G401 (cell line): Measurements from ENCODE around the gene TNNC1. TPM values are rescaled to one million over a fixed set of nuclear protein-coding genes. Genes with fewer than 3 reads are reported as not detected.

Experiments used
- DNase-seq: peaks from one replicate; pipeline ENCODE4 v3.0.0-alpha.2; 2015; ENCODE audit warnings: low spot score
- in situ Hi-C: cut with HindIII; loops from 2 replicates; pipeline ENCODE4 v1.10.0; 2016; ENCODE audit warnings: low sequenced_read_pairs, mixed read lengths
- total RNA-seq: library from RNA; depleted of rRNA; stranded (reverse); fragments of >200 nt; shearing (Covaris generic); gene quantifications from 2 replicates; pipeline ENCODE4 v1.2.3, GENCODE V29; 2014

TNNC1 gene
- total RNA-seq, 1 experiment from 2014 or later = 86.7 TPM

DNA sequence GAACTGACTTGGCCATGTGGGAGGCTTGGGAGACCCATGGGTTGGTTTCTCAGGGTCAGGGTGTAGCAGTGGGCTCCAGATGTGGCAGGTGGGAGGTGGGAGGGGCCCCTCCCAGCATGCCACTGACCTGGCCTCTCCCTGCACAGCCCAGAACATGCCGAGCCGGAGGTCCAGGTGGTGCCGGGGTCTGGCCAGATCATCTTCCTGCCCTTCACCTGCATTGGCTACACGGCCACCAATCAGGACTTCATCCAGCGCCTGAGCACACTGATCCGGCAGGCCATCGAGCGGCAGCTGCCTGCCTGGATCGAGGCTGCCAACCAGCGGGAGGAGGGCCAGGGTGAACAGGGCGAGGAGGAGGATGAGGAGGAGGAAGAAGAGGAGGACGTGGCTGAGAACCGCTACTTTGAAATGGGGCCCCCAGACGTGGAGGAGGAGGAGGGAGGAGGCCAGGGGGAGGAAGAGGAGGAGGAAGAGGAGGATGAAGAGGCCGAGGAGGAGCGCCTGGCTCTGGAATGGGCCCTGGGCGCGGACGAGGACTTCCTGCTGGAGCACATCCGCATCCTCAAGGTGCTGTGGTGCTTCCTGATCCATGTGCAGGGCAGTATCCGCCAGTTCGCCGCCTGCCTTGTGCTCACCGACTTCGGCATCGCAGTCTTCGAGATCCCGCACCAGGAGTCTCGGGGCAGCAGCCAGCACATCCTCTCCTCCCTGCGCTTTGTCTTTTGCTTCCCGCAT lies 33.4 kb upstream of the TNNC1 start:
- in situ Hi-C loops = loop anchor here (10.0 kb wide), 1 partner anchor 158 kb away; no protein-coding TSS in a partner anchor
- DNase-seq = no peak

DNA sequence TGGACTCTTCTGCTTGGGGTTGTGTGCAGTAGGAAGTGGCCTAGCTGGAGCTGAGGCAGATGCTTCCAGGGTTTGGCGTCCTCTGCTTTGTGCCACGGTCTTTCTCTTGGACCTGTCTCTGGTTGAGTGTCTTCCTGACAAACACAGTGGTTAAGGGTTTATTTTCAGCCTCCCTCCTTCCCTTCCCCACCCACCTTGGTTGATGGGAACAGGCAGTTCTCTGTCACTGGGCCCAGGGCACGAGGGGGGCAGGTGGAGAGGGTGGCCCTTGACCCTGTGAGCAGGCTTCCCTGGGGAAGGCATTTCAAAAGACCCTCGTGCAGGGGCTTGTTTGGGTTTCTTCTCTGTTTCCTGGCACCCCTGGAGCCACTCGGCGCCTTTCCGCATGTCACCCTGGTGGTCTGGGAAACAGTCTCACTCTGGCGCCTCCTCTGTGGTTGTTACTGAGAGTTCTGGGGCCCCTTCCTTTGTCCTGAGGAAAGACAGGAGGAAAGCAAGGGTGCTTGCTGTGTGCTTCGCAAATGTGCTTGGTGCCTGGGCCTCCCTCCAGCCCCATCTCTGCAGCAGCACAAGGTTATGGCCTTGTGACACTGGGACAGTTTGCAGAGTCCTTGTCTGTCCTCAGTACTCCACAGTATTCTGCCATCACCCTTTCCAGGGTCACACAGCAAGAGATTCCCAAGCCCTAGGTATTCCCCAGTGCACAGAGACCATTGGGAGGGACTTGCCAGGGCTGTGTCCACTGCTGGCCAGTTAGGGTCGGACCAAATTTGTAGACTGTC lies 31.0 kb upstream of the TNNC1 start:
- in situ Hi-C loops = loop anchor here (10.0 kb wide), 1 partner anchor 160 kb away; no protein-coding TSS in a partner anchor
- no peak for DNase-seq

DNA sequence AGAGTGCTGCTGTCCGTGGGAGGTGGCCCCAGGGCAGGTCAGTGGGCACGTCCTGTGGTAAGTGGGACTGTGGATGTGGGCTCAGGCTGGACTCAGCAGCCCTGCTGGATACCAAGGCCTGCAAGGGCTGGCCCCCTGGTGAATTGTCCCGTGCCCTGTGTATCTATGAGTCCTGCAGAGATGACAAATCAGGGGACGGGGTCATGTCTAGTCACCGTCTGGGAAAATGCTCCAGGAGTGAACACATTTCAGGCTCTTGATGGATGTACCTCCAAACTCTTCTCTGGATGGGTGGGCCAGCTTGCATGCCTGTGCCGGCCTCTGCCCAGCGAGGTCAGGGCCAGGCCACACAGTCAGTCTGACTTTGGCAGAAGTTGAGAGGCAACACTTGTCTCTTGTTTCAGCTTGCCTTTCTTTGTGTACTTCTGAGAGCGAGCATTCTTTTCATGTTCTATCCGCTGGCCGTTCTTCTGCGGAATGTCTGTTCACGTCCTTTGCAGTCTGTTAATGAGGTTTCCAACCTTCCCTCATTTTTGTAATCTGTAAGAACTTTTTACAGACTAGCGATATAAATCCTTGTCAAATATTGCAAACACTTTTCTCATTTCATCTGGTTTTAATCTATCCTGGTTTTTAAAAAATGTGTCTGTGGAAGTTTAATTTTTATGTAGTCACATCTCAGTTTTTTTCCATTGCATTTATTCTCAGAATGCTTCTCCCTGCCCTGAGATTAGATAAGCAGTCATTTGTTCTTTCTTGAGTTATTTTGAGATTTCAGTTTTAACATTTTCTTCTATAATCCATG lies 29.9 kb upstream of the TNNC1 start:
- DNase-seq = no peak
- in situ Hi-C loops = loop anchor here (10.0 kb wide), 1 partner anchor 161 kb away; no protein-coding TSS in a partner anchor

DNA sequence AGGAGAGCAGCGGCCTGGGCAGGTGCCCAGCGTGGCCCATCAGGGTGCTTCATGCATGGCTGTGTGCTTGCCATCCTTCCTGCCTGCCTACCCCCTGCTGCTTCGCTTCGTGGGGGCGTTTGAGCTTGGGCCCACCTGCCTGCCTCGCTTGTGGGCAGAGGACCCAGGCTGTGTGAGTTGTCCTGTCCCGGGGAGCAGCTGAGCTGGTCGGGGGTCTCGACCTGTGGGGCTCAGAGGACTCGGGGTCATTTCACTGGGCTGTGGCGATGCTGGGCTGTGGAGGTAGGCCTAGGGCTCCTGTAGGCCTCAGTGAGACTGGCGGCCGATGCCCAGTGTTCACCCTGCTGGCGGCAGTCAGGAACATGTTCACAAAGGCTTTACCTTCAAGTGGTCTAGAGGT lies 29.2 kb upstream of the TNNC1 start:
- in situ Hi-C loops = loop anchor here (10.0 kb wide), 1 partner anchor 162 kb away; no protein-coding TSS in a partner anchor
- DNase-seq = no peak

DNA sequence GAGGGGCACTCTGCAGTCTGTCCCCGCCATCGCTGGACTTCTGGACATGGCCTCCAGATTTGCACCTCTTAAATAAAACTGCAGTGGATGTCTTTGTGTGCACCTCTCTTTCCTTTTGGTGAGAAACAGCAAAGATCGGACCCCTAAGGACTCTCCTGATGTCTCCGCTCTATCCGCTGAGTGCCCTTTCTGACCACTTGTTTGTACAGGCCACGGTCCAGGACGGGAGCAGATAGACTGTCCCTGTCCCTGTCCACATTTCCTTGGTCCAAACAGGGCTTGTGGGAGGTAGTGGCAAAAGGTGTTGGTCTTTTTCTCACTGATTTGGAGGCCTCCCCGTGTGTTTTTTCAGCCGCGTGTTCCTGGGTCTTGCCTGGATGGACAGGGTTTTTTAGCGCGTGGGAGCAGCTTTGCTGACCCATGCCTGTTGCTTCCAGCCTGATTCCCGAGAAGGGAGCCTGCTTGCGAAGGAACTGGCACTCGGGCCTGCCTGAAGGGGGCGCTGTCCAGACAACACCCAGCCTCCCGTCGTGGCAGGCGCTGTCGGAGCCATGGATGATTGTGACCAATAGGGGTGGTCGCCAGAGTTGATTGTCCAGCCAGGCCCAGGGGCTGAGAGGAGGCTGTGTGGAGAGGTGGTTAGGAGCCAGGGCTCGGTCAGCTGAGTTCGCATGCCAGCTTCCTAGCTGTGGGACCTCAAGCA lies 28.1 kb upstream of the TNNC1 start:
- DNase-seq = no peak

DNA sequence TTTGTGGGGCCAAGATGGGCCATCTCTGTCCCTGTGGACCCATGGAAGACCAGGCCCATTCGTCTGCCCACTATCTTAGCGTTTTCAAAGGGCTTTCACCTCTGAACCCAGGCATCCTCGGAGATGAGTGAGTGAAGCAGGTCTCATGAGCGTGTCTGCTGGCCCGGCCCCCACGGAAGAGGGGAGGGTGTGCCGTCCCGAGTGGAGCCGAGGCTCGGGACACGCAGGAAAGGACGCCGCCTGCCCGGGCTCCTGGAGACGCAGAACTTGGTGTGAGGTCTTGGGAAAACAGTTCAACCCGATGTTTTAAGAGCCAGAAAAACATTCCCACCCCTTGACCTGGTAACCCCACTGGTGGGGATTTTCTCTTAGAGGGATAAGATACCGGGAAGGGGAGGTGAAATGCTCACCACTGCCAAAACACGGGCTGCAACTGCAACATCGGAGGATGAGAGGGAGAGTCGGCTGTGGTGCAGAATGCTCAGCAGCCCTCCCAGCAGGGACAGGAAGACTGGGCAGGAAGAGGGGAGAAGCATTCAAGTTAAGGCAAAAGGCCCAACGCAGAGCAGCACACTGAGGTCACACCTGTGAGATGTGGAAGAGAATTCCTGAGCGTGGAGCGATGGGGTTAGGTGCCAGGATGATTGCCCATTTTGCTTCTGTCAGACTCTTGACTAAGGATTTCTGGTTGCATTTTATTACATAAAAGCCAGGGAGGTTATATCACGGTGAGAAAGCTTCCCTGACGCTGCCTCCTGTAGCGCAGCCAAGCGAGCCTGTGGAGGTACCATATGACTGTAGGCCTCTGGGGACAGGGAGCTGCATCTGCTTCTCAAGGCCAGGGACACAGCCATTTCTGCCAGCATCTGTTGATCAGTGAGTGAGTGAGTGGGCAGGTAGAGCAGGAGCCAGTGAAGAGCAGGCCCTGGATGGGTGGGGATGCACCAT lies 27.2 kb upstream of the TNNC1 start:
- peak; percentile 61 for DNase-seq
- in situ Hi-C loops = loop anchor here (10.0 kb wide), 1 partner anchor 164 kb away; no protein-coding TSS in a partner anchor

More for the DNA sequence above, 28.1 kb upstream of the TNNC1 start:
- in situ Hi-C loops = loop anchor here (10.0 kb wide), 1 partner anchor 163 kb away; no protein-coding TSS in a partner anchor

DNA sequence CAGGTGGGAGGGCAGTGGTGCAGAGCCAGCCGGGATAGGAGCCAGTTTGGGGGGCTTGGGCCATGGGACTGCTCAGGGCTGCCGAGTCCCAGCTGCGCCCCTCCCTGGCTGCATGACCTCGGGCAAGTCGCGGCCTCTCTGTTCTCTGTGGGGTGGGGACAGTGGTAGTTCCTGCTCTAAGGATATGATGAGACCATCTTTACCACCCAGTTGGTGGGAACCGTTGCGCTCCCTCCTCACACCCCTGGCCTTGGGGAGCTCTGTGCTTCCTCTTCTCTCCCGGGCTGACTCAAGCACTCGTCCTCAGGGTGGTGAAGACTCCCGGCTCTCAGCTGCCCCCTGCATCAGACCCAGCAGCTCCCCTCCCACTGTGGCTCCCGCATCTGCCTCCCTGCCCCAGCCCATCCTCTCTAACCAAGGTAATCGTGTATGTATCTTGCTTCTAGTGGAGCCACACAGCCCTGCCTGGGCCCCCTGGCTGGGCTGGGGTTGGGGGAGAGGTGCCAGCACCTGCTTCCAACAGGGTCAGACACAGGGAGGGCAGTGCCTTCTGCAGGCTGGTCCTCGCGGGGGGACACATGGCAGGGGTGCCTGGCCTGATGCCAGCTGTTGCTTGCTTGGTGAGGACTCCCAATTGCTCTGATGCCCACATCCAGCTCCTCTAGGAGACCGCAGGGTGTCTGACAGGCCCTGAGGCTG lies 26.2 kb upstream of the TNNC1 start:
- in situ Hi-C loops = loop anchor here (10.0 kb wide), 1 partner anchor 165 kb away; no protein-coding TSS in a partner anchor
- no peak for DNase-seq

DNA sequence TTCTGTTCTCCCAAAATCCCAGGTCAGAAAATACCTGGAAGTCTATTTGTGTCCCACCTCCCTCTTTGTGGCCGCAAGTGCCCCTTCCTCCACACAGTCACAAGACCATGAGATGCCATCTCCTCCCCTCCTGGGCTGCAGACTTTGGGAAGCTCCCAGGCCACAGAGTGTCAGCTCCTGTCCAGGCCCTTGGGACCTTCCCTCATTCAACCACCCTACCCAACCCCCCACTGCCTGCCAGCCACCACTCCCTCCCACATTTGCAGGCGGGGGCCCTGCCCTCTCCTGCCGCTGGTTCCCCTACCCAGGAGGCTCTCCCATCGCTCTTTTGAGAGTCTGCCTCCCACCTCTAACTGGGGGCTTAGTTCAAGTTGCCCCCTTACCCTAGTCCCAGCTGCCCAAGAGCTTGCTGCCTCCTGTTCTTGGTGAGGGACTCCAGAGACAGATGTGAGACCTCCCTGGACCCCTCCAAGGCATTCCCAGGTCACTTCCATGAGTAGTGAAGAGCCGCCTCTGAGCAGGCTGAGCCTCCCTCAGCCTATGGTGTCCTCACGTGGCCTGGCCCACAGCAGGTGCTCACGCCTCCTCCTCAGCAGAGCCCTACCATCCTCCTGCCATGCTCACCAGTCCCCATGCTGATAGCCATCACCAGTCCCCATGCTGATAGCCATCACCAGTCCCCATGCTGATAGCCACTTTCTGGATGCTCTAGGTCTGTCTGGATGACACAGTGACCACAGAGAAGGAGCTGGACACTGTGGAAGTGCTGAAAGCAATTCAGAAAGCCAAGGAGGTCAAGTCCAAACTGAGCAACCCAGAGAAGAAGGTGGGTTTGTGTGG lies 25.4 kb upstream of the TNNC1 start:
- DNase-seq = no peak
- in situ Hi-C loops = no loop called here

DNA sequence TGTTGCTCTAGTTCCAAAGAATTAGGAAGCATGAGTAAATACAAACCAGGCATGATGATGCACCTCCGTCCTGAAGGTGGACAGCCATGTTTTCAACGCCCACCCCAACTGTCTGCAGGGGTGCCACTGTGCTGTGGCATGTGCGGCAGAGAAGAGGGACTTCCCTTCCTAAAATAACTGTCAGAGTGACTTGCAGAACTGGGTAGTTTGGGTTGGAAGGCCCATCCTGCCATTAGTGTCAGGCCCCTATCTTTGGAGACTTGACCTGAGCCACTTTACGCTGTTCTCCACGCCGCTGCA lies 23.9 kb upstream of the TNNC1 start:
- in situ Hi-C loops = no loop called here
- no peak for DNase-seq

DNA sequence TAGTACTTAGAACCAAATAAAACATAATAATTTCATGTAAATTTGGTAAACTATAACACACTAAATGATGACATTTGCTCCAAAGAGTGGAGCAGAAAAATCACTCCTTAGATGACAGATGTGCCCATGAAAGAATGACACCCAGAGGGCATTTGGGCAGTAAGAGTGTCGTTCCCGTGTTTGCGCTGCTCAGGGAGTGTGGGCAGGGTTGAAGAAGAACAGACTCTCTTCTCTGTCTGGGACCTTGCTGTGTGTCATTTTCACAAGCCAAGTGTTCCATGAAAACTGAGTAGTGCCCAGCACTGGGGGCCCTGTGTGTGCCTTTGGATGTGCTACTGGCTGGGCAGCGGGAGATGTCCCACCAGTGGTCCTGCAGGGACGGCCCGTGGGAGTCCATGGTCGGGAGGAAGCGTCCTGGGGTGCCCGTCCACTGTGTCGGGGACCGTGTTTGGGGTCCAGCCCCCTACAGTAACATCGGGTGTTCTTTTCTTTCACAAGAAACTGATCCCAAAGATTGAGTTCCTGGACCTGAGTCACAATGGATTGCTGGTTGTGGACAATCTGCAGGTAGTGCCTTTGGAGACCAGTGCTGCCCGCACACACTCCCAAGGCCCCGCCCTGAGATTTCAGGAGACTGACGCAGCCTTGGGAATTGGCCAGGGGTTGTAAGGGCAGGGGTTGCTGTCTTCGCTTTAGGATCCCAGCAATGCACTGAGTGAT lies 23.4 kb upstream of the TNNC1 start:
- no peak for DNase-seq
- in situ Hi-C loops = no loop called here

DNA sequence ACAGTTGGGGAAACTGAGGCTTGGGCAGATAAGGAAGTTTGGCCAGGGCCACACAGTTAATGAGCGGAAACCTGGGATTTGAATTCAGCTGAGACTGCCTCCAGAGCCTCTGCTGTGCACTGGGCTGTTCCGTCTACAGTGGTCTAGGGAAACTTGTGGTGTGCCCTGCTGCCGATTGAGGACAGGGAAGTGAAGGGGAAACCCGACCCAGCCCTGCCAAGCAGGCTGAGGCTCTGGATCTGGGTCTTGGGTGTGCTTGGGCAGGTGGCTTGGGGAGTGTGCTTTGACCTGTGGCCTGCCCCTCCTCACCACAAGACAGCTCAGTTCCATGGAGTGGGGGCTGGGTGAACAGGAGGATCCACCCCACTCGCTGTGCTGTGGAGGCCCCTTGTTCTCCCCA lies 19.2 kb upstream of the TNNC1 start:
- DNase-seq = no peak
- in situ Hi-C loops = no loop called here

DNA sequence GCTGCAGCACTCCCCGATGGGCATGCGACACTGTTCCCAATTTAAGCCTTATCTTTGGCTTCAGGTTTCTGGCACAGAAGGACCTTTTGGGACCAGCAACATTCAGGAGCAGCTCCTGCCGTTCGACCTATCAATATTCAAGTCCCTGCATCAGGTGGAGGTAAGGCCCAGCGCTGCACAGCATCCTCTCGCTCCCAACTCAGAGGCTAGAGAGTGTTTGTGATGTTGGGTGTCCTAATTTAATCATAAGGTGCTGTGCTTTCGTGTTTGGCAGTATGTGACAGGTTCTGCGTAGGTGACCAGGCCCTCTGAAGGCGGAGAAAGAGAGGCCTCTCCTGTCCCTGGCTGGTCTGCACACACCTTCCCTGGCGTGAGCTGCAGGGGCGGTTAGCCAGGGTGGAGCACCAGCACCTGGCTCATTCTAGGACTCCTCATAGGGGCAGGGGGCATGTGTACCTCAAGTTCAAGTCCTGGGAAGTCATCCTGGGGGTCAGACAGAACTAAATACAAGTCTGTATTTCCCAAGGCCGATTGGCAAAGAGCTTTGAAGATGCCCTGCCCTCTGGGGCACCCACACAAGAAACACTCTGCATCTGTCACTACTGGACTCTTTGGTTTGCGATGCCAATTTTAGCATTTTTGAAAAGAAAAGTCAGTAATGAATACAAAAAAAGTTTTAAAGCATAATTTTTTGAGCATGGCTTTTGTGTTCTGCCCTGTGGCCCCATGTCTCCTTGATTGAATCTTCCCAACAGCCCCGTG lies 18.6 kb upstream of the TNNC1 start:
- in situ Hi-C loops = no loop called here
- no peak for DNase-seq

DNA sequence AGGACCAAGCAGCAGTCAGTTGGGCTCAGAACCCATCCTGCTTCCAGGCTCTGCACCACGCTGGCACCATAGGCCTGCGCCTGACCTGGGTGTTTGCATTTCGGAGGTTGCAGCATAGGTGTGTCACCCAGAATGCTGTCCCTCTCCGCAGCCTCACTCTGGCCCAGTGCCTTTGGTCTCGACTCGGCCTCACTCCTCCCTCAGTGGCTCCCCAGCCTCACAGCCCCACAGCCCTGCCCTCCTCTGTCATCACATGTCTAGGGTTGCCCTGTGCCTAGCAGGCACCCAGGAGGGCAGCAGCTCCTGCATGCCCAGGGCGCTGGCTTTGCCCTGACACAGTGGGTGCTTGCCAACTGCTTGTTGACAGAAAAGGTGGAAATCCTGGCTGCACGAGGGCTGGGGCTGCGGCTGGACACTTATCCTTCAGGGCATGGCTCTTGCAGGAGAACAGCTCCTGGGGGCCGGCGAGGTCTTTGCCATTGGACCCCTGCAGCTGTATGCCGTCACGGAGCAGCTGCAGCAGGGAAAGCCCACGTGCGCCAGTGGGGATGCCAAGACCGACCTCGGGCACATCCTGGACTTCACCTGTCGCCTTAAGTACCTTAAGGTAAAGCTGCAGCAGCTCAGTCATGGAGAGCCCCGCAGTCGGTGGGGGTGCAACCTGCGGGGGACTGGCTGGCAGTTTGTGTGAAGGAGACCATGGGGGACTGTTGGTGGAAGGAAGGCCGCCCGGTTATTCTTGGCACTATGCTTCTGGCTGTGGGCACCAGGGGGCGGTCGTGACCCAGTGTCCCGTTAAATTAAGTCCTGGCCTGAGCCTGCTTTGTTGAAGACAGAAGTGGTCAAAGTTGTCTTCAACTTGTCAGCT lies 17.8 kb upstream of the TNNC1 start:
- in situ Hi-C loops = no loop called here
- DNase-seq = peak; percentile 82

DNA sequence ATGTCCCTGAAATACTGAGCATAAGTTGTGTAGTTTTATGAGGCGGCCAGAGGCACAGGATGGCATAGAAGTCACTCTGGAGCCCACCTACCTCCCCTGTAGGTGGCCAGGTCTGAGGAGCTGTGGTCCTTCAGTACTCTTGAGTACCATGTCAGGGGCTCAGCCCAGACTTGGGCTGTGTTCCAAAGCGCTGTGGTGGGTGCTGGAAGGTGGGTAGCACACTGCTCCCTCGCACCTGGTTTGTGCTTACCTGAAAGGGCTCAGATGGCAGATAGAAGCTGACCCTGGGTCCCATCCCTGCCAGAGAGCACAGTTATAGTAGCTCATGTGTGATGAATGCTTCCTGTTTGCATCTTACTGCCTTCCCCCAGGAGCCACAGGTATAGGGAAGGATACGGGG lies 17.1 kb upstream of the TNNC1 start:
- in situ Hi-C loops = no loop called here
- no peak for DNase-seq
